Testis (tissue), 3 donors: ENCODE results near the gene ASB8. TPM values are rescaled to one million over a fixed set of nuclear protein-coding genes. Genes with fewer than 3 reads are reported as not detected.
A peak's percentile ranks its signal among the peaks of the same experiment; 100 is the strongest.

Experiments used
- DNase-seq: peaks from one replicate; pipeline ENCODE4 v3.0.0-alpha.2; 2019
- H3K27ac ChIP-seq, 2 donors: fragments of 200-600 bp; sonication (generic); one replicate each; pipeline ENCODE4 v1.5.1; 2019
- H3K27me3 ChIP-seq: fragments of 200-600 bp; sonication (generic); one replicate; pipeline ENCODE4 v1.5.1; 2019
- H3K36me3 ChIP-seq: fragments of 200-600 bp; sonication (generic); one replicate; pipeline ENCODE4 v1.5.1; 2017; ENCODE audit warnings: low read depth; ENCODE audit errors: missing control alignments
- H3K4me1 ChIP-seq: fragments of 200-600 bp; sonication (generic); one replicate; pipeline ENCODE4 v1.5.1; 2019
- H3K4me3 ChIP-seq, 2 donors: fragments of 200-600 bp; sonication (generic); one replicate each; pipeline ENCODE4 v1.5.1; 2017 to 2019
- H3K9me3 ChIP-seq: fragments of 200-600 bp; sonication (generic); one replicate; pipeline ENCODE4 v1.5.1; 2017
- CTCF ChIP-seq, 3 experiments: fragments of 450-650 bp in 2 of 3; fragments of 200-600 bp in 1 of 3; sonication (generic) in 1 of 3; IDR thresholded peaks; one replicate each; pipeline ENCODE4 v1.5.1; 2016 to 2019; ENCODE audit warnings: antibody characterized with exemption in 3 of 3, mild to moderate bottlenecking in 2 of 3, moderate library complexity in 1 of 3
- POLR2A ChIP-seq: fragments of 450-650 bp; IDR thresholded peaks from one replicate; pipeline ENCODE4 v1.6.1; 2017; ENCODE audit warnings: antibody characterized with exemption, mild to moderate bottlenecking, moderate library complexity
- WGBS, 2 donors: methylation state at CpG; one replicate each; pipeline ENCODE4 v1.1.5; 2018; 5-methylcytosine and 5-hydroxymethylcytosine counted together
- intact Hi-C: fragments of 100-400 bp; cut with DNase I; formaldehyde crosslinking; loops from one replicate; pipeline ENCODE4 v1.15.1; 2023; ENCODE audit warnings: low total_unique reads
- polyA plus RNA-seq: library from polyadenylated mRNA; stranded (reverse); fragments of 350-450 nt; fragmentation: Illumina TruSeq; extraction: RNeasy Lipid Tissue Mini Kit (QIAGEN cat#74804); gene quantifications from one replicate; pipeline ENCODE4 v1.2.3, GENCODE V29; 2014; ENCODE audit warnings: low read depth, low replicate concordance; ENCODE audit not compliant: insufficient read depth
- total RNA-seq, 2 donors: library from RNA; depleted of rRNA; stranded (reverse); fragments of >200 nt; gene quantifications; one replicate each; pipeline ENCODE4 v1.2.3, GENCODE V29; 2016

ASB8 gene
- total and polyA plus RNA-seq, 3 donors from 2014 or later, result 34.7 to 55.4 (median 46.8) TPM

- H3K4me1 ChIP-seq, result peaks cover 14% of the 10 kb centered on the region
- H3K27ac ChIP-seq, result peak overlapping the region; percentile 44 to 65
- 73 to 86% methylated on average over 2 of the region's 2 CpGs for WGBS, 2 donors
- no peak overlapping the region for H3K4me3 ChIP-seq
- no peak for DNase-seq
- H3K27me3 ChIP-seq, result no peaks in the 10 kb centered on the region
- intact Hi-C loops, result no loop called here
- no peaks in the 10 kb centered on the region for H3K36me3 ChIP-seq
- TF ChIP-seq CTCF (IDR thresholded peaks at IDR 0.05) (no peak), POLR2A (no peak)
- no peaks in the 10 kb centered on the region for H3K9me3 ChIP-seq
Observed at GRCh38 chr12:48151103-48151771, 6.1 kb downstream of the ASB8 start.

GRCh38 chr12:48145981-48146380, 11.3 kb downstream of the ASB8 start:
- Histone ChIP-seq H3K36me3 (no peaks in the 10 kb centered on the region), H3K4me1 (no peaks in the 10 kb centered on the region), H3K4me3 (no peak overlapping the region), H3K27ac (no peak overlapping the region), H3K9me3 (no peaks in the 10 kb centered on the region), H3K27me3 (no peaks in the 10 kb centered on the region)
- TF ChIP-seq CTCF (IDR thresholded peaks at IDR 0.05) (no peak), POLR2A (no peak)
- intact Hi-C loops, result no loop called here
- WGBS, 2 donors, result 15 to 43% methylated on average over 1 of the region's 1 CpG
- DNase-seq, result no peak

DNA sequence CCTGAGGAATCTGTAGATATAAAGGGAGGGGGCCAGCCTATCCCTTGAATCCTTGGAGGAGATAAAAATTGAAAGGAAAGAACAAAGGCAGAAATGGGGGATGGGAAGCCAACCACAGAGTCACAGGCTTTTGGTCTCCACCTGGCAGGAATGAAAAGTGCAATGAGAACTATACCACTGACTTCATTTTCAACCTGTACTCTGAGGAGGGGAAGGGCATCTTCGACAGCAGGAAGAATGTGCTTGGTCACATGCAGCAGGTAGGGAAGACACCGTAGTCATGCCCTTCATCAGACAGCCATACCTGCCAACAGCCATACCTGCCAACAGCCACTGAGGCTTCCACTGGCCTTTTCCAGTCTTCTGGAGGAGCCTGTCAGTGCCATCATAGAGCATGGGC, 13.4 kb downstream of the ASB8 start:
- Histone ChIP-seq H3K36me3 (no peaks in the 10 kb centered on the region), H3K9me3 (no peaks in the 10 kb centered on the region), H3K27me3 (no peaks in the 10 kb centered on the region), H3K4me1 (no peaks in the 10 kb centered on the region), H3K27ac (no peak overlapping the region), H3K4me3 (no peak overlapping the region)
- intact Hi-C loops, result no loop called here
- TF ChIP-seq POLR2A, result no peak
- WGBS, 2 donors, result 87 to 94% methylated on average over 2 of the region's 2 CpGs
- no peak for DNase-seq

DNA sequence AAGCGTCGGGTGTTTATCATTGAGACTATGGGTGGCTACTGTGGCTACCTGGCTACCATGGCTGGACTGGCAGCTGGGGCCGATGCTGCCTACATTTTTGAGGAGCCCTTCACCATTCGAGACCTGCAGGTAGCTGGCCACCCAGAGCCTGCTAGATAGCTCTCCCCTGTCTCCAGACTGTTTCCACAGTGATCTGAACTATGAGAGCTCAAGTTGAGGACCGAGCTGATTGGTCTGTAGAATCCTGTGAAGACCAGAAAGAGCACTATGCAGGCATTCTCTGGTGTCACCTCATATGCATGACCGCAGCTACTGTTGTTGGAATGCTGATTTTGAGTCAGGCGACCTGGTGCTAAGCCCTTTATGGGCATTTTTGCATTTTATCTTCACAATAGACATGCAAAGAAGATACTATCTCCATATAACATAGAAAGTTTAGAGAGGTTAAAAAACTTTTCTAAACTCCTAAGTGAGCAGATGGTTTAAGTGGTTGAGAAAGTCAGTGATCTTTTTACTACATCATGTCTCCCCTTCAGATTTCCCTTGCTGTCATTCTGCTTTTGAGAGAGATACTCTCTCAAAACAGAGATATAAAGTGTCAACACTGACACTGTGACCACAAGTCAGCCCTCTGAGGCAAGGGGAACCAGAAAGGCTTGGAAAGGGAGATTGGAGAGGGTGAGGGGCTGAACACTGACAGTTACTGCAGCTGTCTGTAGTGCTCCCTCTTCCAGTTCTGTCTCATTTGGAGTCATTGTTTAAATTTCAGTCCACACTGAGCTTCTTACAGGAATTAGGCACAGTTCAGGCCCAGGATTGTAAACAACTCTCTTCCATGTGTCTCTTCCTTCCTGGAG, 14.3 kb downstream of the ASB8 start:
- Histone ChIP-seq H3K4me1 (no peaks in the 10 kb centered on the region), H3K27me3 (no peaks in the 10 kb centered on the region), H3K9me3 (no peaks in the 10 kb centered on the region), H3K27ac (no peak overlapping the region), H3K4me3 (no peak overlapping the region), H3K36me3 (no peaks in the 10 kb centered on the region)
- intact Hi-C loops, result no loop called here
- 86 to 92% methylated on average over 6 to 7 of the region's 7 CpGs for WGBS, 2 donors
- no peak for DNase-seq
- no peak for TF ChIP-seq POLR2A
- no peak for TF ChIP-seq CTCF (IDR thresholded peaks at IDR 0.05)

DNA sequence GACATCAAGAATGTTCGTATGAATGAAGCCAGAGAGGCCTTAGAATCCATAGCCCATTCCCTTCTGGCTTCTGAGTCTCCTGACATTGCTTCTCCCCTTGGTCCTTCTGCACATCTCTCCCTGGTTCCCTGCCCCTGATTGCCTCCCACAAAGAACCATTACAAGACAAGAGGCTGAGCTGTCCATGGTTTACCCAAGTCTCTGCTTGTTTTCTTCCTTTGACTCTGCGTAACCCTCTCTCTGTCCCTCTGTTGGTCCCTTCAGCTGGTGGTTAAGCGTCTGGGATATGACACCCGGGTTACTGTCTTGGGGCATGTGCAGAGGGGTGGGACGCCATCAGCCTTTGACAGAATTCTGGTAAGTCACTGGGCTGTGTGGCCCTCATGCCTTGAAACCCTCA, 22.3 kb downstream of the ASB8 start:
- no peak overlapping the region for H3K4me3 ChIP-seq

More for the DNA sequence above, 22.3 kb downstream of the ASB8 start:
- Histone ChIP-seq H3K36me3 (no peaks in the 10 kb centered on the region), H3K4me1 (no peaks in the 10 kb centered on the region), H3K9me3 (no peaks in the 10 kb centered on the region), H3K27me3 (no peaks in the 10 kb centered on the region), H3K27ac (no peak overlapping the region)
- DNase-seq, result no peak
- 93 to 96% methylated on average over 4 to 5 of the region's 5 CpGs for WGBS, 2 donors
- TF ChIP-seq CTCF (IDR thresholded peaks at IDR 0.05), result no peak
- TF ChIP-seq POLR2A, result no peak
- intact Hi-C loops, result no loop called here
